ENCODE measurements around the gene PSME4. TPM values are rescaled to one million over a fixed set of nuclear protein-coding genes. Genes with fewer than 3 reads are reported as not detected.

PSME4 gene
- total RNA-seq, 1 experiment from 2014 or later = 87.4 TPM

DNA sequence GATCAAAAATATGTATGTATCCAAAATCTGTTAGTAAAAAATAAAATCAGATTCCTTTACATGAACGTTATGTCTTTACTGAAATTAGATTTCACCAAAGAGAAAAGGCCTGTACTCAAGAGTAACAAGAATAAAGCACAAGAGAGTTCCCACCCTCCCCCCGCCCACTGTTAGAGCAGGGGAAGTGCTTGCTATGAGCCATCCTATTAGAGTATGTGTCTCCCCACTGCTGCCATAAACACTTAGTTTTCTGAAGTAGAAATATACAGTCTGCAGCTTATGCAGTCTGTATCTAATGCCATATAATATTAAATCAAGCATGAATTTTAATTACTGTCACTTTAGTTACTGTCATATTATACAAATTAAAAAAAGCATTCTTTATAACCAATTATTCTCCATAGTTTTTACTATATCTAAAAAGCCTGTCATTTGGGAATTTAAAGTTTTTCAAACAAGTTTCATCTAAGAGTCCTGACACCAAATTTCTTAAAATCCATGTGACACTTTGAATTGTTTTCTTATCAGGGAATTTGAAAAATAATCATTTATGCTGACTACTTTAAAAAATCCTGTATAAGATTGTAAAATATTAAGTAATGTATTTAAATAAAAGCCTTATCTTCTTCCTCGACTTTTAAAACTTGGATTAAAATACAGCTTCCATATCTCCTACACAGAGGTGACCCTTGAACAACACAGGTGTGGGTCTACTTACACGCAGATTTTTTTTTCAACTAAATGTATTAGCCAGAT lies 59.2 kb downstream of the PSME4 start:
- no peak overlapping the region for H2AK5ac ChIP-seq (ENCODE audit: insufficient read length, low read length)
- no peak overlapping the region for H3K23ac ChIP-seq (ENCODE audit: insufficient read length, low read depth, low read length)
- no peak overlapping the region for H2BK12ac ChIP-seq (ENCODE audit: insufficient read length, low read depth, low read length)
- Mint-ChIP-seq H3K27me3 (ENCODE audit: low read depth) (no peaks in the 10 kb centered on the region), H3K27ac (0 out of 7 replicates have a peak overlapping the region, but pooled peaks of 1 of the 3 experiments have one; percentile 31), H3K4me3 (no peak overlapping the region), H3K4me1 (peaks cover 5 to 8% of the 10 kb centered on the region in 2 experiments), H3K36me3 (ENCODE audit: insufficient read depth in 1 of 3, low read depth in 3 of 3) (peaks cover 18 to 51% (median 31%) of the 10 kb centered on the region in 3 experiments; a peak in 5 of 7 replicates), H3K9me3 (no peaks in the 10 kb centered on the region)
- H4K20me1 ChIP-seq (ENCODE audit: control insufficient read depth, insufficient read depth, insufficient read length) = no peaks in the 10 kb centered on the region
- H3K56ac ChIP-seq (ENCODE audit: insufficient read length, low read depth, low read length) = no peak overlapping the region
- H3K18ac ChIP-seq (ENCODE audit: insufficient read length, low read depth, low read length) = no peak overlapping the region
- no peak overlapping the region for H3T11ph ChIP-seq (ENCODE audit: low read length)
- no peak overlapping the region for H3K4ac ChIP-seq (ENCODE audit: low read depth, low read length)
- H3K27me3 ChIP-seq (ENCODE audit: insufficient read depth, low read length) = no peaks in the 10 kb centered on the region
- no peak for DNase-seq
- H2BK15ac ChIP-seq (ENCODE audit: low read depth, low read length) = no peak overlapping the region
- H3K9ac ChIP-seq (ENCODE audit: extremely low read depth, insufficient read length, low read length) = no peak overlapping the region
- H3K4me1 ChIP-seq (ENCODE audit: insufficient read depth, low read length) = no peaks in the 10 kb centered on the region
- H4K91ac ChIP-seq (ENCODE audit: insufficient read length, low read depth, low read length) = no peak overlapping the region
- no peak overlapping the region for H4K5ac ChIP-seq (ENCODE audit: insufficient read length, low read depth, low read length)
- H2AFZ ChIP-seq (ENCODE audit: low read length) = no peak overlapping the region
- H3K27ac ChIP-seq (ENCODE audit: insufficient read length, low read depth, low read length) = no peak overlapping the region
- no peak overlapping the region for H2BK5ac ChIP-seq (ENCODE audit: insufficient read length, low read length)
- H3K9me3 ChIP-seq (ENCODE audit: control insufficient read depth, low read depth, low read length) = no peaks in the 10 kb centered on the region
- H3K4me2 ChIP-seq (ENCODE audit: insufficient read depth, insufficient read length, low read length) = no peak overlapping the region
- no peaks in the 10 kb centered on the region for H3K23me2 ChIP-seq (ENCODE audit: insufficient read length, low read depth, low read length, poor library complexity, severe bottlenecking)
- H2BK120ac ChIP-seq (ENCODE audit: low read depth, low read length, poor library complexity, severe bottlenecking) = no peak overlapping the region
- no peak overlapping the region for H3K14ac ChIP-seq (ENCODE audit: insufficient read depth, low read length)
- H3K79me1 ChIP-seq (ENCODE audit: insufficient read depth, low read depth, low read length, poor library complexity, severe bottlenecking) = peaks cover 2% of the 10 kb centered on the region
- H3K79me2 ChIP-seq (ENCODE audit: insufficient read depth, low read length) = no peaks in the 10 kb centered on the region
- no peak overlapping the region for H4K8ac ChIP-seq (replicated peaks; ENCODE audit: insufficient read length, low read depth, low read length)
- no peak overlapping the region for H2BK20ac ChIP-seq (ENCODE audit: low read depth, low read length, poor library complexity, severe bottlenecking)
- WGBS (ENCODE audit: extremely low coverage, insufficient read length, low lambda C conversion rate) = no CpG with 5 or more reads among the region's 4 CpGs
- TF ChIP-seq CTCF (conservative IDR thresholded peaks at IDR 0.05) = no peak
